T-helper 2 cell treated with Interferon-gamma antibody and Interleukin-4, amounts not matched to agents 5 μg/mL and 100 μg/mL, for 36 hours (primary cell): ENCODE measurements around the gene RAX2.
"Not testable (repeated sequence)": the region's sequence is repeated elsewhere in the genome, so short reads cannot be mapped to it uniquely, and the experiment has no call there.

Experiments used
- DNase-seq: peaks from one replicate; pipeline ENCODE4 v3.0.0; 2021; ENCODE audit warnings: low spot score
- H3K27ac Mint-ChIP-seq: one replicate; pipeline ENCODE4 v1.8.0; 2021; ENCODE audit warnings: mild to moderate bottlenecking, mixed read lengths
- H3K27me3 Mint-ChIP-seq: one replicate; pipeline ENCODE4 v1.8.0; 2021; ENCODE audit warnings: low read depth, mixed read lengths
- H3K36me3 Mint-ChIP-seq: one replicate; pipeline ENCODE4 v1.8.0; 2021; ENCODE audit warnings: low read depth, mixed read lengths
- H3K4me1 Mint-ChIP-seq: one replicate; pipeline ENCODE4 v1.8.0; 2021; ENCODE audit warnings: low read depth, mixed read lengths
- H3K4me3 Mint-ChIP-seq: one replicate; pipeline ENCODE4 v1.8.0; 2022; ENCODE audit warnings: mild to moderate bottlenecking, moderate library complexity, mixed read lengths
- H3K9me3 Mint-ChIP-seq: one replicate; pipeline ENCODE4 v1.8.0; 2021; ENCODE audit warnings: mixed read lengths

RAX2 gene

DNA sequence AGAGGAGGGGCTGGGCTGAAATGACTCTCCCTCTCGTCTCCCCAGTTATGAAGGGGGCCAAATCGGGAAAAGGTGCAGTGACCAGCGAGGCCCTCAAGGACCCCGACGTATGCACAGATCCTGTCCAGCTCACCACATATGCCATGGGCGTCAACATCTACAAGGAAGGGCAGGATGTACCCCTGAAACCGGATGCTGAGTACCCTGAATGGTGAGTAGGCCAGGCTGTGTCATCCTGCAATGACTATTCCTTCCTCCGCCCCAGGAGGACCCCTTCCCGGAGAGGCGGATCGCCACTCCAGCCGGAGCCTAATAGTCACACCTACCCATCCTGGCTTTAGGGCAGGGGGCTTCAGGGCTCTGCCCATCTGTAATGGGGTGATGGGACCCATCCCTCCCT lies 6.9 kb downstream of the RAX2 start:
- Mint-ChIP-seq H3K9me3 (no peaks in the 10 kb centered on the region), H3K4me1 (peaks cover 24% of the 10 kb centered on the region), H3K4me3 (no peak overlapping the region), H3K36me3 (peaks cover 27% of the 10 kb centered on the region), H3K27ac (no peak overlapping the region), H3K27me3 (peaks cover 3% of the 10 kb centered on the region)
- DNase-seq: no peak

DNA sequence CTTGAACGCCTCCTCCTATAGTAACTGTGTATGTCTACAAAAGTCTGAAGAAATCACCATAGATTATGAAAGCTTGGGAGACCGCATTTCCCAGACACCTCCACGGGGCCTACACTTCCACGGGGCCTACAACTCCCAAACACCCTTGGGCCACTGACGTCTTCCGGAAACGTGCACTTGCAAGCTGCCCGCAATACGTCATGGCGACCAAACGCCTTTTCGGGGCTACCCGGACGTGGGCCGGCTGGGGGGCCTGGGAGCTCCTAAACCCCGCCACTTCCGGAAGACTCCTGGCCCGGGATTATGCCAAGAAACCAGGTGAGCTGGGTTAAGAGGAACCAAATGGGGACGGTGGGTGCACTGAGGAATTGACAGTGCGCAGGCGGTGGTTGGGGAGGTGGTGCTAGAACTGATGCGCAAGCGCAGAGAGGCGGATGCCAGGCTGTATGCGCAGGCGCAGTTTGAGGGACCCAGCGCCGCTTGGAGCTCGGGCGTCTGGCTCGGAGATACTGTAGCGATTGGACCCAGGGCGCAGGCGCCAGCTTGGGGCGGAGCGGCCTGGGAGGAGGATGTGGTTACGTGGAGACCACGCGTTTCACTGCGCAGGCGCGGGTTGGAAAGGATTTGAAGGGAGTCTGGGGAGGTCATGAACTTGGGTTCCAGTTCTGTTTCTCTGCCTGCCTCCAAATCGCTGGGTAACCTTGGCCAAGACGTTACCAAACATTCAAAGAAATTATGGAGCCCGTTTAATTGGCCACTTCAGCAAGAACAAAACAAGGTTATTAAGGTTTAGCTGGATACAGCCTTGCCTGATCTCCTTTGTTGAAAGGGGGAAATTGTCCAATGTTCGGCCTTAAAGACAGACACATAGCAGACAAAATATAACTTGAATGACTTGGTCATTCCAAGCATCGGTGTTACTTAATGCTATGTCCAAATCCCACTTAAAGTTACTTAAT lies 9.2 kb downstream of the RAX2 start, which contains the start of gene MRPL54:
MRPL54 (plus strand) TSS at position 182 of the 959 bp plus-strand sequence; CDS start at position 201, 19 bp downstream.
- H3K9me3 Mint-ChIP-seq: no peaks in the 10 kb centered on the region
- peak; percentile 100 for DNase-seq
- H3K27me3 Mint-ChIP-seq: peaks cover 3% of the 10 kb centered on the region
- peaks cover 26% of the 10 kb centered on the region for H3K36me3 Mint-ChIP-seq
- H3K4me1 Mint-ChIP-seq: peaks cover 24% of the 10 kb centered on the region
- peak within 1 kb of the TSS; percentile 100 for H3K27ac Mint-ChIP-seq
- H3K4me3 Mint-ChIP-seq: peak within 1 kb of the TSS; percentile 99

DNA sequence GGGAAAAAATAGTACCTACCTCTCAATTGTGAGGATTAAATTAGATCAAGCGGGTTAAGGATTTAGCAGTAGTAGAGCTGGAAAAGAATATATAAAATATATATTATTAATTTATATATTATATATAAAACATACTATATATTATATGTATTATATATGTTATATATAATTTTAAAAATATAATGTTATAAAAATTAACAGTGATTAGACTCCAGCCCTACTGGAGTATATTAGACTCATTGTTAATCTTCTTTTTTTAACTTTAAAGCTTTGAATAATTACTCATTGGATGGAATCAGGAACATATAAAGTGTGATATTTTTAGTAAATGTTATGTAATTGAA lies 9.9 kb downstream of the RAX2 start:
- Mint-ChIP-seq H3K27ac (peak overlapping the region; percentile 100), H3K36me3 (peaks cover 23% of the 10 kb centered on the region), H3K27me3 (peaks cover 3% of the 10 kb centered on the region), H3K4me3 (peak overlapping the region; percentile 99), H3K9me3 (no peaks in the 10 kb centered on the region), H3K4me1 (peaks cover 24% of the 10 kb centered on the region)
- DNase-seq: no peak

DNA sequence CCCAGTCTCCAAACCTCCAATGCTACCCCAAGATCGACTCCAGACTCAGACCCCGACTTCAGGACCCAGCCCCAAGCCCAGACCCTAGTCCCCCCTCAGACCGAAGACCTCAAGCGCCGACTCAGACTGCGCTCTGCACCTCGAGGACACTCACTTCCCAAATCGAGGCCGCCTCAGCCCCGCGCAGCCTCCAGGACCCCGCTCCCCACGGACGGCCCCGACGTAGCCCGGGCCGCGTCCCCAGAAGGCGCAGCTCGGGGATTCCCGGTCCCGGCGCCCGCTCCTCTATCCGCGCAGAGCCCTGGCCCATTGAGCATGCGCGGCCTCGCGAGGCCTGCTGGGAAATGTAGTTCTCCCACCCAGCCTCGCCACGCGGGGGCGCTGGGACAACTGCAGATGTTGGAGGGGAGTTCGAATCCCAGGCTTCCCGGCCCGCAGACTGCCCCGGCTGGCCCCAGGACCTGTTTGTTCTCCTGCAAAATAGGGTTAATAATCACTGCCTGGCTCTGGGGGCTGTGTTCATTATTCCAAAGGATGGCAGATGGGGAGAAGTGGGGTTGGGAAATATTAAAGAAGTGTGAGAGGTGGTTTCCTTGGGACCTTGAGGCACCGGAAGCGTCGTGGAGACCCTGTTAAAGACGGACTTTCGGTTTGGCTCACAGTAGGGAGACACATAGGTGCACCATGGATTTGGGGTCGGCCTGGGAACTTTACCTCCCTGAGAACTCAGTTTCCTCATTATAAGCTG lies 10.5 kb downstream of the RAX2 start, which contains the start of gene APBA3:
APBA3 (minus strand) TSS at position 311 of the 748 bp plus-strand sequence. CDS start 1,428 bp downstream, outside the sequence.
- Mint-ChIP-seq H3K4me3 (peak within 1 kb of the TSS; percentile 99), H3K27me3 (peaks cover 3% of the 10 kb centered on the region), H3K27ac (peak within 1 kb of the TSS; percentile 100), H3K4me1 (peaks cover 21% of the 10 kb centered on the region), H3K36me3 (peaks cover 20% of the 10 kb centered on the region), H3K9me3 (no peaks in the 10 kb centered on the region)
- peak; percentile 95 for DNase-seq

DNA sequence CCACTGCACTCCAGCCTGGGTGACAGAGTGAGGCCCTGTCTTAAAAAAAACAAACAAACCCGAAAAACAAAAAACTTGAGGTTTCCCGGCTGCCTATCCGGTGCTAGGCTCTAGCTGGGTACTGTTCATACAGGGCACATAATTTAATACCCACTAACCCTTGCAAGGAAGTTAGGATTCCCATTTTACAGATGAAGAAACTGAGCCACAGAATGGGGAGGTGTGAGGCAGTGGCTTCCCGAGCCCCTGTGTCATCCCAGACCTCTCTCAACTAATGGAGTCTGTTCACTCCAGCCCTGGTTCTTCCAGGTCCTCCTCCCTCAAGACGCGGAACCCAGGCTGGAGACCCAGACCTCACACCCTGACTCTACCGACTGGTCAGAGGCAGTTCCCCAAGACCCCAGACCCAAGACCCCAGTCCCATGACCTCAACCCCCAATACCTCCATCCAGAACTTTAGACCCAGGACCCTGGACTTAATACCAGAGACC lies 11.1 kb downstream of the RAX2 start:
- H3K4me3 Mint-ChIP-seq: peak overlapping the region; percentile 99
- no peak for DNase-seq
- H3K9me3 Mint-ChIP-seq: no peaks in the 10 kb centered on the region
- H3K36me3 Mint-ChIP-seq: peaks cover 16% of the 10 kb centered on the region
- H3K4me1 Mint-ChIP-seq: peaks cover 17% of the 10 kb centered on the region
- peak overlapping the region; percentile 95 for H3K27ac Mint-ChIP-seq
- H3K27me3 Mint-ChIP-seq: peaks cover 3% of the 10 kb centered on the region

DNA sequence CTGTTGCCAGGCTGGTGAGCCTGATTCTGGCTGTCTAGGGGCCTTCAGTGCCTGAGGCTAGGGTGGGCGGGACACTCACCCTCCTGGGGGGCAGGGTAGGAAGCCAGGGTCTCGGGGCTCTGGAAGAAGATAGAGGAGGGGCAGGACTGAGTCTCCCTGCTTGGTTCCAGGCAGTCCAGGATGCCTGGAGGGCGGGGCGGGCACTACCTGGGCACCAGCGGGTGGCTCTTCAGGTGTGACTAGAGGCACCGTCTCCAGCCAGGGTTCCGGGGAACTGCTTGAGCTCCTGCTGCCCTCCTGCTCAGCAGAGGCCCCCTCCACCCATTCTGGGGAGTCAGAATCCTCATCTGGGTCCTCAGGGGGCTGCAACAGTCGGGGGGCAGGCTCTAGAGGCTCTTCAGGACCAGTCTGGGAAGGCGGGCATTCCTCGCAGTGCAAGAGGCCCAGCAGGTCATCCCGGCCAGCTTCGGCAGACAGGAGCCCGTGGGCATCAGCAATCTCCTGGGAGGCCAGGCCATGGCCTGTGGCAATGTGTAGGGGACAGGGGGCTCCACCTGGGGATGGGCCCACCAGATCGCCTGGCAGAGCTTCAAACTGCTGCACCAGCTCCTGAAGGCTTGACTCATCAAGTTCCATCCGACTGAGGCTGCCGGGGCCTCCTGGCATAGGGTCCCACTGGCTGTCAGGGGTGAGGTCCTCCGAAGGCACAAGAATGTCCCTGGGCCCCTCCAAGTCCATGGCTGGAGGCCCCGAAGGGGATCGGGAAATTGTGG lies 12.4 kb downstream of the RAX2 start:
- peak overlapping the region; percentile 99 for H3K4me3 Mint-ChIP-seq
- peak overlapping the region; percentile 20 for H3K27ac Mint-ChIP-seq
- H3K9me3 Mint-ChIP-seq: no peaks in the 10 kb centered on the region
- H3K27me3 Mint-ChIP-seq: peaks cover 3% of the 10 kb centered on the region
- H3K36me3 Mint-ChIP-seq: peaks cover 22% of the 10 kb centered on the region
- DNase-seq: no peak
- peaks cover 23% of the 10 kb centered on the region for H3K4me1 Mint-ChIP-seq

DNA sequence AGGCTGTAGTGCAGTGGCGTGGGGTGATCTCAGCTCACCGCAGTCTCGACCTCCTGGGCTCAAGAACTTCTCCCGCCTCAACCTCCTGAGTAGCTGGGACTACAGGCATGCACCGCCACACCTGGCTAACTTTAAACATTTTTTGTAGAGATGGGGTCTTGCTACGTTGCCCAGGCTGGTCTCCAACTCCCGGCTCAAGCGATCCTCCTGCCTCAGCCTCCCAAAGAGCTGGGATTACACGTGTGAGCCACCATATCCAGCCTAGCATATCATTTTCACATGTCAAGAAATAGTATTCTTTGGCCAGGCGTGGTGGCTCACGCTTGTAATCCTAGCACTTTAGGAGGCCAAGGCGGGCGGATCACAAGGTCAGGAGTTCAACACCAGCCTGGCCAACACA lies 13.7 kb downstream of the RAX2 start:
- not testable (repeated sequence) for H3K4me3 Mint-ChIP-seq, H3K27me3 Mint-ChIP-seq, H3K27ac Mint-ChIP-seq, DNase-seq, H3K9me3 Mint-ChIP-seq
- Mint-ChIP-seq H3K4me1 (peaks cover 22% of the 10 kb centered on the region), H3K36me3 (peaks cover 24% of the 10 kb centered on the region)

DNA sequence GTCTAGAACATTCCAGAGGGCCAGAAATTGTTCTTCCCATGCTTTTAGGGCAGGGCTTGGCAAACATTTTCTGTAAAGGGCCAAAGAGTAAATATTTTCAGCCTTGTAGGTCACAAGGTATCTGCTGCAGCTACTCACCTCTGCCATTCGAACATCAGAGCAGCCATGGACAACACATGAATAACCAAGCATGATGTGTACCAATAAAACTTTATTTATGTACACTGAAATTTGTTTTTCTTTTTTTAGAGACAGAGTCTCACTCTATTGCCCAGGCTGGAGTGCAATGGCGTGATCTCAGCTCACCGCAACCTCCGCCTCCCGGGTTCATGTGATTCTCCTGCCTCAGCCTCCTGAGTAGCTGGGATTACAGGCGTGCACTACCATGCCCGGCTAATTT lies 14.3 kb downstream of the RAX2 start:
- Mint-ChIP-seq H3K36me3 (peaks cover 19% of the 10 kb centered on the region), H3K4me1 (peaks cover 16% of the 10 kb centered on the region)
- not testable (repeated sequence) for DNase-seq, H3K27ac Mint-ChIP-seq, H3K27me3 Mint-ChIP-seq, H3K9me3 Mint-ChIP-seq, H3K4me3 Mint-ChIP-seq

DNA sequence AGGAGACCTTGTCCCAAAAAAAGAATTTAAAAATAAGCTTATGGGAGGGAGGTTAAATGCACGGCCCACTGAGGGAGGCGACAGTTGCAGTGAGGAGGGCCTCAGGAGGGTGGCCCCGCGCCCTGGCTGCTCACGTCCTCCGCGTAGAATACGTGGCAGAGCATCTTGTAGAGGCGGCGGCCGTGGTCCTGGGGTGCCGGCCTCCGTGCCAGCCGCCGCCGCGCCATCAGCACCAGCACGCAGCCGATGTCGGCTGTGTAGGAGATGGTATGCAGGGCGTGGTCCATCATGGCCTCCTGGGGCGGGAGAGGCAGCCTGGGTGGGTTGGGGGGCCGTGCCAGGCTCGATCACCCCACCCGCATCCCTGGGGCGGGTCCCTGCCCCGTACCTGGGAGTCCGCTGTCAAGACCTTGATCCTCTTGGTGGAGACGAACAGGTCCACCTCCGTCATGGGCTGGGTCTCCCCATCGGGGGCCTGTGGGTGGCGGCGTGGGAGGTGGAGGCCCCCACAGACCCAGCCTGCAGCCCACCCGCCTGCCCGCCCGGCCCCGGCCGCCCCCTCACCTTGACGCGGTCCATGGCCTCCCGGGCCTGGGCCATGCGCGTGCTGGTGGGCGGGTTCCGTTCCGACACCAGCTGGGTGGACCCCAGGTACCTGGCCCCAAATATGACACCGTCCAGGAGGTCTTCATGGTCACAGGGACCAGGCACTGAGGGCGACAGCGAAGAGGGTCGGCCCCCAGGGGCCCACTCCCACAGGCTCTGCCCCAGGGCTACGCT lies 18.2 kb downstream of the RAX2 start:
- Mint-ChIP-seq H3K27me3 (no peaks in the 10 kb centered on the region), H3K4me3 (no peak overlapping the region), H3K9me3 (no peaks in the 10 kb centered on the region), H3K36me3 (peaks cover 21% of the 10 kb centered on the region), H3K4me1 (peaks cover 5% of the 10 kb centered on the region), H3K27ac (no peak overlapping the region)
- no peak for DNase-seq

DNA sequence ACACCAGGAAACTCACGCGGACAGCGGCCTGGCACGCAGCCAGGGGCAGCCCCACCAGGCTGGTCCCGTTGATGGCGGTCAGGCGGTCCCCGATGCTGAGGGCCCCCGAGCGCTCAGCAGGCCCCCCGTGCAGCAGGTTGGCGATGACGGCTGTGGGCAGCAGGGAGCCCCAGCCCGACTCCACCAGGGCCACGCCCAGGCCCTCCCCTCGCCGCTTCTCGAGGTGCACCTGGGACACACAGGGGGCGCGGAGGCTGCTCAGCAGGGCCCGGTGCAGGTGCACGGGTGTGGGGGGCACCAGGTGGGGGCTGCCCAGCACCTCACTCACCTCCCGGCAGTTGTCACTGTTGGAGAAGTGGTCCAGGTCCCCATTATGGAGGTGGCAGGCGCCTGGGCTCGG lies 19.5 kb downstream of the RAX2 start:
- Mint-ChIP-seq H3K4me3 (no peak overlapping the region), H3K27ac (no peak overlapping the region), H3K36me3 (peaks cover 21% of the 10 kb centered on the region), H3K4me1 (peaks cover 5% of the 10 kb centered on the region), H3K27me3 (no peaks in the 10 kb centered on the region), H3K9me3 (no peaks in the 10 kb centered on the region)
- DNase-seq: no peak

DNA sequence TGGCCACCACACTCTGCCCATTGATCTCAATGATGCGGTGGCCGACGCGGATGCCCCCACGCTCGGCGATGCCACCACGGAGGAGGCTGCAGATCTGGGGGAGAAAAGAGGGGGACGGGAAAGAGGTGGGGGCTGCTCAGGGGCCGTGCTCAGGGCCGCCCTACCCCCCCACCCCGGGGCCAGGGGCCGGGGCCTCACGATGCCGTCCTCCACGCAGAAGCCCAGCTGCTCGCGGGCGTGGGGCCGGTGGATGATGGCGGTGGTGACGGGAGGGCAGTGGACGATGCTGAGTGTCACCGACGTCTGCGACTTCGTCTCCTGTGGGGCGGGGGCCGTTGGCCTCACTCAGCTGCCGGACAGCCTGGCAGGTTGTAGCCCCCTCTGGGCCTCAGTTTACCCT lies 20.8 kb downstream of the RAX2 start:
- Mint-ChIP-seq H3K4me3 (no peak overlapping the region), H3K27ac (no peak overlapping the region), H3K36me3 (peaks cover 21% of the 10 kb centered on the region), H3K27me3 (no peaks in the 10 kb centered on the region), H3K9me3 (no peaks in the 10 kb centered on the region), H3K4me1 (peaks cover 5% of the 10 kb centered on the region)
- no peak for DNase-seq

DNA sequence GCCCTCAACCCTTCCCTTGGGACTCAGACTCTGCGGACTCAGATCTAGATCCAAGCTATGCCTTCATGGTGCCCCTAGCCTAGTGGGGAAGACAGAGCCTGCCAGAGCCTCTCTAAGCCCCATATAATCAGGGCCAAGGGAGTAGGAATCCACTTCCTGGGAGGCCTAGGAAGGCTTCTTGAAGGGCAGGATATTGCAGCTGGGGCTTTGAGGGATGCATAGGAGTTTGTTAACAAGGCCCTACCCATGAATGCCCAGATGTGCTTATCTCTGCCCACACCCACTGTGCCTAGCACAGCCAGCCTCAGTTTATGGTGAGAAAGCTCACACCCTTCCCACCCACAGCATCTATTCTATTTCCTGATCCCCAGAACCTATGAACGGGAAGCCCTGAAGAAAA lies 21.8 kb downstream of the RAX2 start:
- DNase-seq: no peak

DNA sequence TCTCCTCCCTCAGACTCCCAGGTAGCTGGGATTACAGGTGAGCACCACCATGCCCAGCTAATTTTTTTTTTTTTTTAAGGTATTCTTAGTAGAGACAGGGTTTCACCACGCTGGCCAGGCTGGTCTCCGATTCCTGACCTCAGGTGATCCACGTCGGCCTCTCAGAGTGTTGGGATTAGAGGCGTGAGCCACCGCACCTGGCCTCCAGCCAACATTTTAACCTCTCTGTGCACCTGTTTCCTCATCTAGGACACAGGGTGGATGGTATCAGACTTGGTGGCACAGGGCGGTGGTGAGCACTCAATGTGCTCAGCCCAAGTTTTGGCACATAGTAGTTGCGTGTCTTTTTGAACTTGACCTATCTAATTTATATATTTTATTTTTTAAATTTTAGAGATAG lies 23.1 kb downstream of the RAX2 start:
- Mint-ChIP-seq H3K27me3 (no peaks in the 10 kb centered on the region), H3K4me3 (no peak overlapping the region), H3K36me3 (peaks cover 12% of the 10 kb centered on the region), H3K27ac (no peak overlapping the region), H3K9me3 (no peaks in the 10 kb centered on the region), H3K4me1 (no peaks in the 10 kb centered on the region)
- no peak for DNase-seq

More for the DNA sequence above, 21.8 kb downstream of the RAX2 start:
- H3K4me3 Mint-ChIP-seq: no peak overlapping the region
- H3K4me1 Mint-ChIP-seq: peaks cover 4% of the 10 kb centered on the region
- no peak overlapping the region for H3K27ac Mint-ChIP-seq
- no peaks in the 10 kb centered on the region for H3K9me3 Mint-ChIP-seq
- H3K27me3 Mint-ChIP-seq: no peaks in the 10 kb centered on the region
- H3K36me3 Mint-ChIP-seq: peaks cover 20% of the 10 kb centered on the region
